Stimulated activated naive B cell treated with anti-CD40 and anti-IgM and Interleukin-4, amounts not matched to agents 10 μg/mL and 1 μg/mL and 100 μg/mL, for 72 hours (primary cell): ENCODE data around the gene PARD6G.

Experiments used
- ATAC-seq, 2 donors: fragments of 150-1000 bp; cut with Tn5 transposase; replicated peaks; 2 replicates each; pipeline ENCODE4 v1.10.0; 2021; ENCODE audit warnings: moderate library complexity in 1 of 2
- DNase-seq: peaks from one replicate; pipeline ENCODE4 v3.0.0; 2021
- H3K27ac Mint-ChIP-seq: one replicate; pipeline ENCODE4 v1.8.0; 2022; ENCODE audit warnings: mild to moderate bottlenecking, mixed read lengths
- H3K27me3 Mint-ChIP-seq, 2 donors: one replicate each; pipeline ENCODE4 v1.8.0; 2022; ENCODE audit warnings: mixed read lengths in 2 of 2
- H3K36me3 Mint-ChIP-seq, 2 donors: one replicate each; pipeline ENCODE4 v1.8.0; 2022; ENCODE audit warnings: mixed read lengths in 2 of 2, mild to moderate bottlenecking in 1 of 2
- H3K4me1 Mint-ChIP-seq, 2 donors: one replicate each; pipeline ENCODE4 v1.8.0; 2022; ENCODE audit warnings: mixed read lengths in 2 of 2, mild to moderate bottlenecking in 1 of 2
- H3K4me3 Mint-ChIP-seq, 2 donors: one replicate each; pipeline ENCODE4 v1.8.0; 2022; ENCODE audit warnings: mild to moderate bottlenecking in 2 of 2, mixed read lengths in 2 of 2, moderate library complexity in 1 of 2
- H3K9me3 Mint-ChIP-seq, 2 donors: one replicate each; pipeline ENCODE4 v1.8.0; 2022; ENCODE audit warnings: mixed read lengths in 2 of 2, mild to moderate bottlenecking in 1 of 2

The PARD6G gene

DNA sequence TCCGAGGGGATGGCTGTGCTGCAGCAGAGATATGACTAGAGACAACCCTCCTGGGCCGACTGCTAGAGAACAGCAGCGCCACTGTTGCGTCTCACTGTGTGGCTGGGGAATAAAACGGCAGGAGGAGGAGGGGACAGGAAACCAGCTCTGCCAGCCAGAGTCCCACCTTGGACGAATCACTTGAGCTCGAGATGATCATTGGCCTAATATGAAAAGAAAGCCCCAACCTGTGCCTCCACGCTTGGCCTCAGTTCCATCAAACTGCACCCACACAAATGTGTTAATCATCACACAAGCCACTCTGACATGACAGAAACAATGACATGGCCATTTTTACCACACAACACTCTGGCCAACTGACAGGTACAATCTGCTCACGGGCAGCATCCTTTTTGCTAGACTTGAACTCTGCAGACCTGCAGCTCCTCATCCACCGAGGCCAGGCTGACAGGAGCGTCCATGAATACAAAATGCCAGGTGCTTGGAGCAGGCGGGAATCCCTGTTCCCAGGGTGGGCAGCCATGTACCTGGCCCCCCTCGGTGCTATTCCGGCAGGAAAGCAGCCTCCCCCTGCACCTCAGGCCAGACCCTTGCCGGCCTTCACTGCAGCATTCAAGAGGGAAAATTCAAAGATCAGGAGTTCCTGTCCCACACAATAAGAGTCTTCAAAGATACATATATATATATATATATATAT, 52.3 kb downstream of the PARD6G start:
- DNase-seq (no peak), ATAC-seq (peak; percentile 61 to 78)
- peaks cover 5 to 10% of the 10 kb centered on the region in 2 donors for H3K4me1 Mint-ChIP-seq
- H3K36me3 Mint-ChIP-seq = peaks cover 0 to 2% of the 10 kb centered on the region in 2 donors
- H3K27me3 Mint-ChIP-seq = peaks cover 33 to 44% of the 10 kb centered on the region in 2 donors
- no peaks in the 10 kb centered on the region for H3K9me3 Mint-ChIP-seq
- H3K27ac Mint-ChIP-seq = no peak overlapping the region
- no peak overlapping the region for H3K4me3 Mint-ChIP-seq

DNA sequence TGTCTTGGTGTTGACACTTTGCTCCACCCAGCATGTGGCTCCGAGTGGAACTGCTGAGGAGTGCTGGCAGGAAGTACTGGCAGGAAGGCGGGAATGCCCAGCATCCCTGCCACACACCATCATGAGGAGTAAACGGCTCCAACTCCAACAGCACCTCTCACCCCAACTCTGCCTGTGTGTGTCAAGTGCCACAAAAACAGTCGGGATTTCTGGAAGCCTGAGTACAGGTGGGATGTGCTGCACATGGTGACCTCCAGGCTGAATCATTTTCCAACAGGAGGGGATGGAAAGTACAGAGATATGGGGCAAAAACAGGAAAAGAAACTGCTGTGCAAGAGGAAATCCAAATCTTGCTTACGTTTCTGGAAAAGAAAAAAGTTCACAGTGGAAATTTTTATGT, 53.6 kb downstream of the PARD6G start:
- no peak overlapping the region for H3K4me3 Mint-ChIP-seq
- H3K36me3 Mint-ChIP-seq = peaks cover 0 to 2% of the 10 kb centered on the region in 2 donors
- ATAC-seq (no peak), DNase-seq (no peak)
- no peaks in the 10 kb centered on the region for H3K9me3 Mint-ChIP-seq
- no peak overlapping the region for H3K27ac Mint-ChIP-seq
- peaks cover 27 to 37% of the 10 kb centered on the region in 2 donors for H3K27me3 Mint-ChIP-seq
- H3K4me1 Mint-ChIP-seq = peaks cover 5 to 10% of the 10 kb centered on the region in 2 donors

DNA sequence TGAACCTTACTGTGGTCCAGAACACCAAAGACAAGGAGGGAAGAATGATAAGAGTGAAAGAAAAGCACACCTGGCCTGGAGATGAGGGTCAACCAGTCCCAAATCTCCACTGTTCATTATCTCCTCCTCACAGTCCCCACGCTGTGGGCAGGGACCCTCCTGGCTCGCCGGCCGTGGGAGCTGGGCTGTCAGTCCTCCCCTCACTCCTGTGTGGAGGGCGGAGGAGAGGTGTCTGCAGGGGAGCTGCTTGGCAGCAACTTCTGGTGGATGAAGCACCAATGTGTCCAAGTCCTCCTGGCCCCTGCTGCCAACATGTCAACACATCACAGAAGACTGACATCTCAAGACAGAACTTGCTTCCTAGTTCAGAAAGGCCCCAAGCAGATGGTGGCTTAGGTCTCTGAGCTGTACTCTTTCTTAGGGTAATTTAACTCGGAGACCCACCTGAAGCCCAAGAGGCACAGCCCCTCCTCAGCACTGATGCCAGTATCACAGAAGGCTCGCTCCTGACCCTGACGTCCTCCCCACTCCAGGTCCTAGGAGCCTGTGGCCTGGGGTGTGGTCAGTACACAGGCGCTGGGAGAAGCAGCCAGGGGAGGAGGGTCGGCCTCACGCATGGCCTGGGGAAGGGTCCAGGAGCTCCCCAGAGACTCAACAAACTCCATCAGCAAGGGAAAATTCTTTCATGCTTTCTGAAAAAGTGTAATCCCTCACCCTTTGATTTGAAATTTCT, 54.5 kb downstream of the PARD6G start:
- no peak overlapping the region for H3K27ac Mint-ChIP-seq
- no peak overlapping the region for H3K4me3 Mint-ChIP-seq
- ATAC-seq (peak in 1 of 2 donors; percentile 13), DNase-seq (no peak)
- H3K9me3 Mint-ChIP-seq = no peaks in the 10 kb centered on the region
- H3K4me1 Mint-ChIP-seq = peaks cover 5 to 10% of the 10 kb centered on the region in 2 donors
- peaks cover 29 to 37% of the 10 kb centered on the region in 2 donors for H3K27me3 Mint-ChIP-seq
- peaks cover 0 to 2% of the 10 kb centered on the region in 2 donors for H3K36me3 Mint-ChIP-seq

DNA sequence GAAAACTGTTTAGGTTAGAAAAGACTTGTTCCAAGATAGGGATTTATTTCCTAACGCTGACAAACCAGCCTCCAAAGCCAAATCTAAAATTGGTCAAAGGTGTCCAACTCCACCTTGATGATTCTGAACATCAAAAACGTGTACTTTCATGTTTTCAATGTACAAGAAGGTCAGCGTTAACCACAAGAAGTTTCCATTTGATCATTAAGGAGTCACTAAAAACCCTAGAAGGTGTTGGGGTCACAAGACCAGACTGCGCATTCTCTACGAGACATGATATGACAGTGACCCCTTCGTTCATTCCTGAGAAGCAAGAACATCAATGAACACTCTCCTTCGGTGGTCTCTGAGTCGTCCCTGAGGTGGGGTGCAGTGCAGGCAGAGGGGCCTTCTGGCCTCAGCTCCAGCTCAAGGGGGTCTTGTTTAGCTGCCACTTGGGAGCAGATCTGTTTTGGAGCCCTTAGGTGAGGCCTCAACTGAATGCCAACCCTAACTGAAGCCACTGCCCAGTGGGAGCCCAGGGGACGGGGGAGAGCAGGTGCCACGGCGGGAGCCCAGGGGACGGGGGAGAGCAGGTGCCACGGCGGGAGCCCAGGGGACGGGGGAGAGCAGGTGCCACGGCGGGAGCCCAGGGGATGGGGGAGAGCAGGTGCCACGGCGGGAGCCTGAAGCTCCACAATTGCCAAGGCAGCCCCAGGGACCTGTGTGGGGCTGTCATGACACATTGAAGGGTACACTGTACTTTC, 55.2 kb downstream of the PARD6G start:
- ATAC-seq (peak in 1 of 2 donors; percentile 24), DNase-seq (no peak)
- Mint-ChIP-seq H3K9me3 (no peaks in the 10 kb centered on the region), H3K36me3 (peaks cover 0 to 2% of the 10 kb centered on the region in 2 donors), H3K4me3 (no peak overlapping the region), H3K27ac (no peak overlapping the region), H3K4me1 (peaks cover 5 to 10% of the 10 kb centered on the region in 2 donors), H3K27me3 (peaks cover 26 to 33% of the 10 kb centered on the region in 2 donors)

DNA sequence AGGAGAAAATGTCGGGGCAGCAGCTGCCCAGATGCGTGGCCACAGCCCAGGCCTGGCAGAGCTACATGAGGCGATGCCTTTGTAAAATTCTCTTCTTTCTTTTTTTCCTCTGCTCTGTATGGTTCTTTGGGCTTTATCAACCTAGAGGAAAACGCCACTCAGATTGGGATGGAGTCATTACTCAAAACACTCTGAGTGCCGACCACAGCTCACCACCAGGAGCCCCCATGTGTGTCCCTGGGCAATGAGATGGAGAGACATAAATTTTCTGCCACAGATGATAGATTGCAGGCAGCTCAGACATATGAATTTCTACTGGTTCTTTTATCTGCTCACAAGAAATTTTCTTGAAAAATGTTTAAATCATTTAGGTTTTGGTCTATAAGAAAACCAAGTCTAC, 56.0 kb downstream of the PARD6G start:
- ATAC-seq = peak; percentile 11 to 63
- H3K27me3 Mint-ChIP-seq = peaks cover 24 to 29% of the 10 kb centered on the region in 2 donors
- H3K9me3 Mint-ChIP-seq = peaks cover 0 to 1% of the 10 kb centered on the region in 2 donors
- no peak for DNase-seq
- H3K27ac Mint-ChIP-seq = no peak overlapping the region
- peaks cover 5 to 10% of the 10 kb centered on the region in 2 donors for H3K4me1 Mint-ChIP-seq
- no peak overlapping the region for H3K4me3 Mint-ChIP-seq
- peaks cover 0 to 2% of the 10 kb centered on the region in 2 donors for H3K36me3 Mint-ChIP-seq

DNA sequence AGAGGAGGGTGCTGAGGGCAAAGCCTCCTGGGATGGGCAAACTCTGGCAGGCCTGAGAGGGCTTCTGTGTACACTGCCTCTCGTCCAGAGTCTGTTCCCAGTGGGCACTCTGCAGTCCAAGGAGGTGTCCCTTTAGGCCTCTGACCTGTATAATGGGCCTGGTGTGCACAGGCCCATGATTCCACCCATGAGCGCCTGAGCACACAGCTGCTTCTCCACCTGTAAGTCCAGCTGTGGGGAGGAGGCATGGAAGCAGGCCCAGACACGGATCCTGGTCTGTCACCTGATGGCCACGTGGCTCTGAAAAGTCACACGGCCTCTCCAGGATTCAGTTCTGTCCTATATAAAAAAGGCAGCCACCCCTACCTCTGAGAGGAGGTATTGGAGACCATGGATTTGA, 57.0 kb downstream of the PARD6G start:
- DNase-seq (no peak), ATAC-seq (no peak)
- H3K27ac Mint-ChIP-seq = no peak overlapping the region
- no peak overlapping the region for H3K4me3 Mint-ChIP-seq
- H3K36me3 Mint-ChIP-seq = peaks cover 0 to 2% of the 10 kb centered on the region in 2 donors
- H3K9me3 Mint-ChIP-seq = peaks cover 4 to 9% of the 10 kb centered on the region in 2 donors
- peaks cover 25 to 34% of the 10 kb centered on the region in 2 donors for H3K27me3 Mint-ChIP-seq
- H3K4me1 Mint-ChIP-seq = peaks cover 5 to 10% of the 10 kb centered on the region in 2 donors

DNA sequence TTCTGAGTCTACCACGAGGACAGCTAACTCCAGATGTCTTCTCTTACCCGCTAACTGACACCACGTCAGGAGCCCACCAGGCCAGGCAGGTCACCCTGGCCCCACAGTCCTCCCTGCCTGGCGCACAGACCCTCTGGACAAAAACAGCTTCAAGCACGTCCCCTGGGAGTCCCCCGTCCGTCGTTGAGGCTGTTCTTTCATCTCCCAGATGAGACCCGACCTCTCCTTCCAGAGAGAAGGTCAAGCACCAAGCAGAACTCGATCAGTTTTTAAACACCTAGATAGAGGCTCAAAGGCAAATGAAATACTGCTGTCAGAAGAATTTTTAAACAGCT, 57.8 kb downstream of the PARD6G start:
- peaks cover 4 to 9% of the 10 kb centered on the region in 2 donors for H3K9me3 Mint-ChIP-seq
- ATAC-seq = no peak
- peaks cover 0 to 2% of the 10 kb centered on the region in 2 donors for H3K36me3 Mint-ChIP-seq
- peaks cover 18 to 26% of the 10 kb centered on the region in 2 donors for H3K27me3 Mint-ChIP-seq
- DNase-seq = no peak
- peaks cover 2% of the 10 kb centered on the region in 2 donors for H3K4me1 Mint-ChIP-seq
- no peak overlapping the region for H3K27ac Mint-ChIP-seq
- no peak overlapping the region for H3K4me3 Mint-ChIP-seq

DNA sequence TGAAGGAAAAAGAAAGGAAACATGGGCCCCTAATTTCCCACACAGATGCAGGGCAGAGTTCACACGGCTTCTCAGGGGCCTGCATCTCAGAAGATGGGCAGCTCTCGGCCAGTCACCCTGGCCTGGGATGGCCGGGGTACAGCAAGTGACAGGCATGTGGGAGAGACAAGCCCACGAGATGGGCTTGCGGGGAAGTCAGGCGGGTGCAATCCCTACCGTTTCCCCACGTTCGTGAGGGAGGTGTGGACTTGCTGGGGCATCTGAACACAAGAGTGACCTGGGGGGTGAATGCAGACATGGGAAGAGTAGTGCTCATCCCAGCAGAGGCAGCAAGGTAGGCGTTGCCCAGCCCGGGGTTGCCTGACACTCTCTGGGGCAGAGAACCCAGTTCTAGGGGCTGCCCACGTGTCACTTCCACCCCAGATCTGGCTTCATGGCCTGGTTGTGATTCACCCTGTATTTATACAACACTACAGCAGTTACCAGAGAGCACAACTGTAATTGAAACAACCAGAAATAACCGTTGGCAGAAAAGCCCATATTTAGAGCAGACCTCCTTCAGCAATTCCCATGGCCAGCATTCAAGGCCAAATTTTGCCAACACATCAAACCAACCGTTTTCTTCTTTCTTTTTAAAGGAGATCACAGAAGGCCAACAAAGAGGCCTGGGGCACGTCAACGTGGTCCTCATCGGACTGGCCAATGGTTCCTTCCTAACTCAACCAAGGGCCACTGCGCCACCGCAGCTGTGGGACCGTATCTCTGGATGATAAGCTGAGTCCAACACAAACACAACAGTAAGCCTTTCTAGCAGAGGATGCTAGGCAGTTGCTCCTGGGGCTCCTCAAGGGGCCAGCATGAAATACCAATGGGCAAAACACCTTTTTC, 58.4 kb downstream of the PARD6G start:
- peak overlapping the region; percentile 22 for H3K27ac Mint-ChIP-seq
- H3K4me1 Mint-ChIP-seq = no peaks in the 10 kb centered on the region
- no peak overlapping the region for H3K4me3 Mint-ChIP-seq
- ATAC-seq (no peak), DNase-seq (no peak)
- H3K27me3 Mint-ChIP-seq = peaks cover 19 to 25% of the 10 kb centered on the region in 2 donors
- H3K36me3 Mint-ChIP-seq = peaks cover 0 to 2% of the 10 kb centered on the region in 2 donors
- H3K9me3 Mint-ChIP-seq = peaks cover 4 to 9% of the 10 kb centered on the region in 2 donors

DNA sequence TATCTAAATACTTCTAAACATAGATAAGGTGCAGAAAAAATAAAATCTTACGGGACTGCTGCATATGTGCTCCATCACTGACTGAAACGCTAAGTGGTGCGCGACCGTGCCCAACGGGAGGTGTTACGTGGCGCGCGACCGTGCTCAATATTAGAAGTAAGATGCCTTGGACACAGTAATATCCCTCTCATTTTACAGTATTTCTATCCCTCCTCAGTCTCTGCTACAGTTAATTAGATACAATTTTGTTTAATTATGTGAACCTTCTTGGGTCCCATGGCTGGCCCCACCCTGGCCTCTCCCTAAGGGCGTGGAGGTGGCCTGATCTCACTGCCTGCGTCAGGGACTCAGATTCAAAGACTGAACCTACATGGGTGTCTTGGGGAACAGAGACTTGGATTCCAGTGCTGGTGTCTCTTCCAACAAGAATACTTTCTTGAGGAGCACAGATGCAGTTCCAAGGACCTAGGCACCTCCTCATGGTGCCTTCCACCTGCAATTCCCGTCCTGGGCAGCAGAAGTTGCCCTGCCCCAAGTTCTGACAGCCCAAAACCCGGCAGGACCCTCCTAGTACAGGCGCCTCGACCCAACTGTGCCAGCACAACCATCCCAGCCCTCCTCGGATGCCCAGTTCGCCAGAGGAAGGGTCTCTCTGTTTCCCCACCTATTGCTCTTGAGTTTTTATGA, 59.2 kb downstream of the PARD6G start:
- no peak for DNase-seq
- H3K27me3 Mint-ChIP-seq = peaks cover 18 to 19% of the 10 kb centered on the region in 2 donors
- ATAC-seq = no peak
- no peaks in the 10 kb centered on the region for H3K4me1 Mint-ChIP-seq
- H3K9me3 Mint-ChIP-seq = peaks cover 4 to 9% of the 10 kb centered on the region in 2 donors
- H3K36me3 Mint-ChIP-seq = peaks cover 0 to 2% of the 10 kb centered on the region in 2 donors
- no peak overlapping the region for H3K27ac Mint-ChIP-seq
- no peak overlapping the region for H3K4me3 Mint-ChIP-seq

DNA sequence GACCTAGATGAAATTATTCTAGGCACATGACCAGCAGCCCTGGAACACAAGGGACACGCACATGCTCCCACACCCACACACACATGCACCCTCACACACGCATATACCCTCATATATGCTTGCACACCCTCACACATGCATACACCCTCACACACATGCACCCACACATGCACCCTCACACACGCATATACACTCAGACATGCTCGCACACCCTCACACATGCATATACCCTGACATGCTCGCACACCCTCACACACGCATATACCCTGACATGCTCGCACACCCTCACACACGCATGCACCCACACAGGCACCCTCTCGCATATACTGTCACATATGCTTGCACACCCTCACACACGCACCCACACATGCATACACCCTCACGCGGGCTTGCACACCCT, 61.8 kb downstream of the PARD6G start:
- Mint-ChIP-seq H3K9me3 (peaks cover 4 to 9% of the 10 kb centered on the region in 2 donors), H3K36me3 (no peaks in the 10 kb centered on the region), H3K27ac (no peak overlapping the region), H3K4me3 (no peak overlapping the region), H3K27me3 (peaks cover 16 to 24% of the 10 kb centered on the region in 2 donors), H3K4me1 (no peaks in the 10 kb centered on the region)
- no peak for ATAC-seq
- DNase-seq = no peak

DNA sequence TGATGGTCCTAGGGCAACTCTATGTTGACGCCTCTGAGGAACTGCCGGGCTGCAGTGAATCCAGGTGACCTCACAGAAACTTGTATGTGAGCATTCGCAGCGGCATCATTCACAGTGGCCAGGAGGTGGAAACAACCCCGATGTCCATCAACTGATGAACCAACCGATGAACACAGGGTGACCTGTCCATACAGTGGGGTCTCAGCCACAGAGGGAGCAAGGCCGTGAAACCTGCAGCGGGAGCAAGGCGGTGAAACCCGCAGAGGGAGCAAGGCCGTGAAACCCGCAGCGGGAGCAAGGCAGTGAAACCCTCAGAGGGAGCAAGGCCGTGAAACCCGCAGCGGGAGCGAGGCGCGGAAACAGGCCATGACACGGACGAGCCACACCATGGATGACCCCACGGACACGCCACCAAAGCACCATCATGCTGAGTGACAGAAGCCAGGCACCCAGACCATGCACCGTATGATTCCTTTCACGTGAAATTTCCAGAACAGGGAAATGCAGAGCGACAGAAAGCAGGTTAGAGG, 63.0 kb downstream of the PARD6G start:
- peaks cover 0 to 2% of the 10 kb centered on the region in 2 donors for H3K4me1 Mint-ChIP-seq
- peaks cover 4 to 9% of the 10 kb centered on the region in 2 donors for H3K9me3 Mint-ChIP-seq
- no peak overlapping the region for H3K27ac Mint-ChIP-seq
- no peak for ATAC-seq
- no peak overlapping the region for H3K4me3 Mint-ChIP-seq
- H3K36me3 Mint-ChIP-seq = no peaks in the 10 kb centered on the region
- peaks cover 16 to 24% of the 10 kb centered on the region in 2 donors for H3K27me3 Mint-ChIP-seq
- DNase-seq = no peak

DNA sequence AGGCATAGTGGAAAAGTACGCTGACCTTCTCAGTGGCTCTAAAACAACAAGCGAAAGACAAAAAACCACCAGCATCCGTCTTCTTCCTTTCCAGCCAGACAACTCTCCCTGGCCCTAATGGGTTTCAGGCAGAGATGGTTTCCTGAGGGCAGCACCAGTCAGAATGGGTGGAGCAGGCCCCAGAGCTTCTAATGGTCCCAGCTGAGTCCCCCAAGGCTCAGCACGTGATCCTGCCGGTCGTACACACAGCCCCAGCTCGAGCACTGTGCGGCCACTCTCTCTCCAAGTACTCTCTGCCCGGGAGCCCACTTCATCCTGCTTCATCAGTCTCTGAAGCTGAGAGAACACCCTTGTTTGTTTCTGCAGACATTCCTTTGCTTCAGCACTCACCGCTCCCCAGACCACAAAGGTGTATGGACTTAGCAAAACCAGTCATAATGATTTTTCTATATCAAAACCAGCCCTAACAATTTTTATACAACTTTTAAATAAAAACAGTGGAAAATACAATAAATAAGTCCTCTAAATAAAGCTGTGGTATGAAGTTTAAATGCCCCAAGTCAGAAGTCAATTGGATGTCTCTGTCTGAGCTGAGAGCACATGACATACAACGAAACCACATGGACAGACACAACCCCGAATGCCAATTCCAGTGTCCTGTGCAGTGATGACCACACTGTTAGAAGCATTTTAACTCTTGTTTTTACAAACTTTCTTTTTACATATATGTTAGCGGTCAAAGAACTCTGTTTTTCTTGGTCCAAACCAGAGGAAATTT, 63.9 kb downstream of the PARD6G start:
- H3K27me3 Mint-ChIP-seq = peaks cover 21 to 25% of the 10 kb centered on the region in 2 donors
- H3K27ac Mint-ChIP-seq = no peak overlapping the region

More for the DNA sequence above, 63.9 kb downstream of the PARD6G start:
- H3K9me3 Mint-ChIP-seq = peaks cover 4 to 9% of the 10 kb centered on the region in 2 donors
- ATAC-seq = no peak
- H3K36me3 Mint-ChIP-seq = no peaks in the 10 kb centered on the region
- no peak for DNase-seq
- H3K4me1 Mint-ChIP-seq = peaks cover 0 to 2% of the 10 kb centered on the region in 2 donors
- no peak overlapping the region for H3K4me3 Mint-ChIP-seq
